Hematopoietic multipotent progenitor cell treated with erythropoietin and hydrocortisone succinate and interleukin-3 and kit ligand, for 4 days (in vitro differentiated cells): Measurements from ENCODE around the gene LSMEM2.
"Not testable (repeated sequence)": the region's sequence is repeated elsewhere in the genome, so short reads cannot be mapped to it uniquely, and the experiment has no call there.

Experiments
- DNase-seq: peaks from one replicate; pipeline ENCODE4 v3.0.0-alpha.2; 2015

The LSMEM2 gene

DNA sequence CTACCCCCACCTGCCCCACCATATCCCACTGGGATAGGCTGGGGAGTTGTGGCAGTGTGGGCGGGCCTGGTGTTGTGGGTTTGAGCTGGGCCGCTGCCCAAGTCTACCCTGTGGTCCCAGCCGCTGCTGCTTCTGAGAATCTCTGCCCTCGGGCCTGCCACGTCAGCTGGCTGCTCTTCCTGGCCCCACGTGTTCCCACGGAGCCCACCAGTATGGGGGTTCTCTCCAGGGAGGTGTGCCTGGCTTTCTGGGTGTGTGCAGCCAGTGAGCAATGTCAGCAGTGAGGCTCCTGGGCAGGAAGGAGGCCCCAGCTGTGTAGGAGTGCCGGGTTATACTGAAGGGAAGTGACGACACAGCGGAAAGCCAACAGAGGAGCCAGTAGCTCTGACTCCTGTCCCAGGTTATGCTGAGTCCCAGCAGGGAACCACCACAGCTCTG, 32.4 kb upstream of the LSMEM2 start:
- peak; percentile 90 for DNase-seq

DNA sequence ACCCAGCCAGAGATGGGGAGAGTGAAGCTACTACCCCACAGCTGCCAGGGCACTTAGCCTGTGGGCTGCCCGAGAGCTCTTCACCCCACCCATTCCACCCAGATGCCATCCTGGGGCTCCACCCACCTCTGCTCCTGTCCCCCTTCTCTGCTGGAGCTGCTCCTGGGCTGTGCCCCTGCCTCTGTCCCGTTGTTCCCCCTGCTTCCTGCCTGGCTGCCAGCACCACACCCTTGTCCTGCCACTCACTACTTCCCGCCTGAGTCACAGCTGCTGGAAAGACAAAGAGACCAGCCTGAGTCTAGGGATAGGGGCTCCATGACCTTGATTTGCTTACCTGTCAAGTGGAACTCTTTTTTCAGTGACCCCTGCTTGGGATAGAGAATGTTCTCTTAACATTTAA, 30.5 kb upstream of the LSMEM2 start:
- no peak for DNase-seq

DNA sequence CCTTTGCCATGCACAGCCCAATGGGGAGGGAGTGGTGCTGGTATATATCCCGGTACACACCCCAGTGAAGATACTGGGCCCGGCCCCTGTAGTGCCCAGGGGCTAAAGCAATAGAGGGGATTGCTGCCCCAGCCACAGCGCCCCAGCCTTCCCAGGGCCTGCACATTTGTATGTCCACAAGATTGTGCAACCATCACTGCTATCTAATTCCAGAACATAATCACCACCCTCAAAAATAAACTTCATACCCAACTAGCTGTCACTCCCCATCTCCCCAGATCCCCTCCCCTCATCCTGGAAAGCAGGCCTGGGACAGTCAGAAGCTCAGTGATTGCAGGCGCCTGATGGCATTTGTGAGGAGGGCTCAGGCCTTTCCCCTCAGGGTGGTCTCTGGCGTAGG, 29.4 kb upstream of the LSMEM2 start:
- no peak for DNase-seq

DNA sequence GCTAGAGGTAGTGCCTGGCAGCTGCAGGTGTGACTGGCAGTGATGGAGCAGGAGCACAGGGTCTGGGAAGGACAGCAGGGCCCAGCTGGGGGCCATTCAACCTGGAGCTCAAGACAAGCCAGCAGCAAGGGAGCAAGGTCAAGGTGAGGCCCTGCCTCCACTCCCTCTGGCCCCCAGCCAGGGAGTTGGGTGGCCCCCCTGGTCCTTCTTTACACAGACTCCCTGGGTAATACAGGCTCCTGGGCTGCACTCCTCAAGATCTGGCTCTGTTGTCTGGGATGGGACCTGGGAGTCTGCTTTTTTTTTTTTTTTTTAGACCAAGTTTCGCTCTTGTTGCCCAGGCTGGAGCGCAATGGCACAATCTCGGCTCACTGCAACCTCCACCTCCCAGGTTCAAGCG, 28.4 kb upstream of the LSMEM2 start:
- DNase-seq = no peak

DNA sequence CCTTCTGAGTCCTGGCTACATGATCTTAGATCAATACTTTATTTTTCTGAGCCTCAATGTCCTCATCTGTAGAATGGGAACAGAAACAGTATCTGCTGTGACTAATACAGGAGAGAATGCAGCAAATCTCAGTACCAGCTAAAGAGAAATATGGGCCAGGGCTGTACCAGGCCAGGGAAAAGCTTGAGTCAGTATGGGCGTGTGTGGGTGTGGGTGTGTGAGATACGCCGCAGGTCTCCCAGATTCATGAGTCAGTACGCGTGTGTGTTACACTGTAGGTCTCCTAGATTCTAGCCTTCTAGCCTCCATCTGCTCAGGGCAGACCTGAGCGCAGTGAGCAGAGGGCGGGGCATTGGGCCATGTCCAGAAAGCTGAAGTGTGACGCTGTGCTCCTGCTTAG, 27.7 kb upstream of the LSMEM2 start:
- DNase-seq = peak; percentile 44

DNA sequence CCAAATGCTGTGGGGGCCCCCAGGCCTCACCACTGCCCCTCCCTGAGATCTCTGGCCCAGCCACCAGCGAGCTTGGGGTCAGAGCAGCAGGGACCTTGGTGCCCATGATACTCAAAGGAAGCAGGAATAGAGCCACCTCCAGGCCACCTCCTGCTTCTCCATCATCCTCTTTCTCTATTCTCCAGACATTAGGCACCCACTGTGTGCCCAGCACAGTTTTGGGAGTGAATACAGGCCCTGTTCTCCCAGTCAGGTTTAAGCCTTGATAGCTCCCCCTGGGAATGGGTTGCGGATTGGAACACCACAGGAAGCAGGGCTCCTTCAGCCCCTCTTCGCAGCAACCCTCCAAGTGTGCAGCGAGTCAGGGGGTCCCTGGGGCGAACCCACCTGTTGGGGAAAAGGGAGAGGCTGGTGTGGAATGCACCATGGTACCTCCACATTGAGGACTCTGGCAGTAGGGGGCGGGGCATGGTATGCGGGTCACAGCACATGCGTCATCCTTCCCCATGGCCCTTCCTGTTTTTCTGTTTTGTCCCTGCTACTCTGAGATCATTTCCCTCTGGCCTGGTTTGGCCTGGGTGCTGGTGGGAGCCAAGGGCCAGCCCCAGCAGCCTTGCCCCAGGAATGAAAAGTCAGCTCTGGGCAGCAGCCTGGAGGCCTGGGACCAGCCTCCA, 24.2 kb upstream of the LSMEM2 start:
- DNase-seq = peak; percentile 52

DNA sequence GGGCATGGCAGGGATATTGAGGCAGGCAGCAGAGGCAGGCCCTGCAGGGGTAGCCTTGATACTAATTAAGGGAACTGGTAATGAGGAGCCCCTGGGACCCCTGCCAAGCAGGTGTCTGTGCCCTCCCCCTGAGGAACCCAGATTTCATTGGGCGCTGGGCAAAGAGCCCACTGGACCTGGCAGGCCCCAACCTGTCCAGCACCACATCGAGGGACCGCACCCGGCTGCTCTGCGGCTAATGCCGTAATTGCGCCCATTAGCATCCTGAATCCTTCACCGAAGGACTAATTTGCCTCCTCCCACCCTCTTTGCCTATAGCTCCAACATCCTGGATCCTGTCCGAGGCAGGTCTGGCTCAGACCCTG, 23.7 kb upstream of the LSMEM2 start:
- DNase-seq = no peak

DNA sequence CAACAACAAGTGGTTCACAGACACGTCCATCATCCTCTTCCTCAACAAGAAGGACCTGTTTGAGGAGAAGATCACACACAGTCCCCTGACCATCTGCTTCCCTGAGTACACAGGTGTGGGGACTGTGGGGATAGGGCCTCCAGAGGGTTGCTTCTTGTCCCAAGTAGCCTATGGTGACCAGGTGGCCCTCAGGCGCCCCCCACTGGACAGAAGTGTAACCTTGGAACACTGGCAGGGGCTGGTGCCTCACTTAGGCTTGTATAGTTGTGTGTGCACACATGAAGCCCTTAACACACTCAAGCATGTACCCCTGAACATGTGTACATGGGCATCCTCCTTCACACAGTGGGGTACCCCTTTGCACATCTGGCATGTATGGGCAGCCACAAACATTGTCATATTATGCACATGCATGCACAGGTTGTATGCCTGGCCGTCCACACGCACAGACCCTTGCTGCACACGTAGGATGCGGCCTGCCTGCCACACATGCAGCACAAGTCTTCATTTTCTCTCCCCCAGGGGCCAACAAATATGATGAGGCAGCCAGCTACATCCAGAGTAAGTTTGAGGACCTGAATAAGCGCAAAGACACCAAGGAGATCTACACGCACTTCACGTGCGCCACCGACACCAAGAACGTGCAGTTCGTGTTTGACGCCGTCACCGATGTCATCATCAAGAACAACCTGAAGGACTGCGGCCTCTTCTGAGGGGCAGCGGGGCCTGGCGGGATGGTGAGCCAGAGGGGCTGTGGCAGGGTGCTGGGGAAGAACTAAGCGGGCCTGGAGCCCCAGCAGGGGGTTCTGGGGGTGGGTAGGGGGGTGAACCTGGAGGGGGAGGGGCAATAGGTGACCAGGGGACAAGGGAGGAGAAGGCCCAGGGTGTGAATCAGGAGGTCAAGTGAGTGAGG, 21.7 kb upstream of the LSMEM2 start:
- peak; percentile 69 for DNase-seq

DNA sequence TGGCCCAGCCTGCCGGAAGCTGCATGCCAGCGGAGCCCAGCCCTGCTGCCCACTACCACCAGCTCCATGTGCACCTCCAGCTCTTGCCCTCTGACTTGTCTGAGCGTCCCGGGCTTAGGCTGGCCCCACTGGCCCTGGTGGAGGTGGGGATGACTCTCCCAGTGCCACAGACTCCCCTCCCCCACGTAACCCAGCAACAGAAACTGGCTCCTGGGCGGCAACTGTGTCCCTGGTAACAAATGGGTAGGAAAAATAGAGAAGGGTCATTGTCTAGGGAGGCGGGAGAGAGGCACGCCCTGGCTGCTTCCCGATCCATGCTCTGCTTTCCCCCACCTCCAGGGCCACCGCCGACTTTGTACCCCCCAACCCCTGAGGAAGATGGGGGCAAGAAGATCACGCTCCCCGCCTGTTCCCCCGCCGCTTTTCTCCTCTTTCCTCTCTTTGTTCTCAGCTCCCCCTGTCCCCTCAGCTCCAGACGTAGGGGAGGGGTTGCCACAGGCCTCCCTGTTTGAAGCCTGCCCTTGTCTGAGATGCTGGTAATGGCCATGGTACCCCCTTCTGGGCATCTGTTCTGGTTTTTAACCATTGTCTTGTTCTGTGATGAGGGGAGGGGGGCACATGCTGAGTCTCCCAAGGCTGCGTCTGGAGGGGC, 20.7 kb upstream of the LSMEM2 start:
- DNase-seq = no peak

DNA sequence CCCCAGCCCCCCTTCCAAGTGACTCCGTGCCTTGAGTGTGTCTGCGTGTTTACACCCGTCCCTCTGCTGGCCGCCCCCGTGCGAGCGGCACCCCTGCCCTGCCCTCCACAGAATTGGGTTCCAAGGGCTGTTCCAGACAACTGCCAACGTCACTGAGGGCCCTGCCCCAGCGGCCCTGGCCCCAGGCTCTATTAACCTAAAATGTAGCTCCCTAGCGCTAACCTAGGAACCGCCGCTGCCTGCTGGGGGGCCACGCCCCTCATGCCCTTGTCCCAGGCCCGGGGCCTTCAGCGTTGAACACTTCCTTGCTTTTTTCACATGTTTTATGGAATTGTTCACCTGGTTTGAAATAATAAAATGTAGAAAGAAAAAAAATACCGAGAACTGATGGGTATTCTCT, 19.9 kb upstream of the LSMEM2 start:
- no peak for DNase-seq

DNA sequence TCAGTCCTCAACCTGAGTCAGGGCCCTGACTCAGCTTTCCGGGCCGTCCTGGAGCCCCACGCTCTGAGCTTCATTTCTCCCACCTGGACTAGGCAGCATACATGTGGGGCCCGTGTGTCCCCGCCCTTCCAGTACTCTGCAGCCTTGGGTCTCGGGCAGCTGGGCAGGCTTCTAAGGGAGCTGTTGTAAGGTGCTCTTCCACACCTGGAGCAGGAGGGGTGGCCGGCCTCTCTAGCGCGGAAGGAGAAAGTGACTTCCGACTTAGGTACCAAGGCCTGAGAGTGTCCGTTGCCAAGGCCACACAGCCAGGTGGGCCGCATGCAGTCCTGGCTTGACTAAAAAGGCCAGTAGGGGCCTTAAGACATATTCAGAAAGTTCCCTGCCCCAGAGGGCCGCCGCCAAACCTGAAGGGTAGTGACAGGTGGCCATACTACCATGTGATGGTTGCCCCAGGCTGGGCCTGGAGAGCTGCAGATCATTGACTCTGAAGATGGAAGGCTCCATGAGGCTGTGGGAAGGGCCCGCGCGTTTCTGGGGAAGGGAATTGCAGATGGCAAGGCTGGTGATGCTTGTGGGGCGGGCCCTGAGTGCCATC, 19.4 kb upstream of the LSMEM2 start:
- no peak for DNase-seq

DNA sequence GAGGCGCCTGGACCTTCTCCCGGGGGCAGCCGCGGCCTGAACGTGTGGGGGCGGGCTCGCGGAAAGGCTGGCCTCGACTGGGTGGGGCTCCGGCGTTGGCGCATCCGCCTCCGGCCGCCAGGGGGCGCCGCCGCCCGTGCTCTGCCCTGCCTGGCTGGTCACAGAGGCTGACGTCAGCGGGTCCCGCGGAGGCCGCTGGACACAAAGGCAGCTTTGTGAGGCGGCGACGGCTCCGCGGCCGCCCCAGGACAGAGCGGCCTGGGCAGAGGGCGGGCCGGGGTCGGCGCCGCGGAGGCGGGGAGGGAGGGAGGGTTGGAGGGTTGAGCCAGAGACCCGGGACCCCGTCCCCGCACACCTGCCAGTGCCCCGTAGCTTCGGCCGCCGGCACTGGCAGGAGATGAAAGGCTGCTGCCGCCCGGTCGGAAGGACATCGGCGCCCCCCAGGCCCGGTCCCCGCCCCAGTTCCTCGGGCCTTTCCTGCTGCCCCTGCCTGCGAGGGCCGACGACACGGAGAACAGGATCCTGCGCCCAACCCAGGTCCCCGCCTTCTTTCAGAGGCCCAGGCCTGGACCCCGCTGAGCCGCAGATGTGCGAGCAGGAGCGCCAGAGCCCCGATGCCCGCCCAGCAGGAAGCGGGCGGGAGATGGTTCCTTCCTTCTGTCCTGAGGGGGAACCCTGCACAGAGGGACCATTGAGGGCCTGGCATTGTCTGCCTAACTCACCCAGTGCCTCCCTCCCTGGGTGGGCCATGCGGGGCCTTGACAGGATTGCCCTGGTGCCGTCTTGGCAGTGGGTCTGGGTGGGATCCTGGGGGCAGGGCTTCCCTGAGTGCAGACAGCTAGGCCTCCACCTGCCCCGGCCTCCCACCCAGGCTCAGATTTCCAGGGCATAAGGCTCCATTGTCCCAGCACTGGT, 18.6 kb upstream of the LSMEM2 start:
- peak; percentile 92 for DNase-seq

DNA sequence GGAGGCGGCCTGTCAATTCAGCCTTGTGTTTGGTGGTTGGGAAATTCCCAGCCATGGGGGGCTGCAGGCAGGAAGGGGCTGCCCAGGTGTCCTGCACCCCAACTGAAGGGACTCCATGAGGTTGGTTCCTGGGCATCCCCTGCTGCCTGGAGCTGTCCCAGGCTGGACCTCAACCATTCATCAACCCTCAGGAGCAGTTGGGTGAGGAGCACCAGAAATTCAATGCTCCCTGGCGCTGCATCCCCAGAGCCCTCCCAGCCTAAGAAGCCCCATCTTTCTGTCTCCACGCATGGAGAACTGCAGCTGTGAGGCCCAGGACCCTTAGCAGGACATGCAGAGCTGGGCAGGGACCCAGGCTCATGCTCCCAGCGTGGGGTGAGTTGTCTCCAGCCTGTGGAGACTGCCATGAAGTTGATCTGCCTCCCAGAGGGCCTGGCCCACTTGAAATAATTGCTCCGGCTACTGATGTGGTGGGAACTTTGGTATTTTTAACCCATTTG, 17.9 kb upstream of the LSMEM2 start:
- no peak for DNase-seq

DNA sequence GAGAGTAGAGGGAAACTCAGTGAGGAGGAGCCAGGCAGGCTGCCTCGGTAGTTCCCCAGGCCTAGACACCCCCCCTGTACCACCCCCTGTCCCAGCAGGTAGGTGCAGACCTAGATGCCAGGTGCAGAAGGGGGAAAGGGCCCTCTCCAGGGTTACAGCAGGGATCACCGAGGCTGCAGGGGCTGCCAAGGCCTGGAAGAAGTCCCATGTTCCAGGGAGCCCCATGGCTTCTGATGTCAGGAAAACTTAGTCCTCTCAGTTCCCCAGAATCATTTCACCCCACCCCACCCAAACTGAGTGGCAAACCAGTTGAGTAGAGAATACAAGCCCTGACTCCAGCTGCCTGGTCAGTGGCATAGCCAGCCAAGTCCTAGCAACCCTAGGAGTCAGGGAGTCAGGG, 17.4 kb upstream of the LSMEM2 start:
- DNase-seq = no peak

DNA sequence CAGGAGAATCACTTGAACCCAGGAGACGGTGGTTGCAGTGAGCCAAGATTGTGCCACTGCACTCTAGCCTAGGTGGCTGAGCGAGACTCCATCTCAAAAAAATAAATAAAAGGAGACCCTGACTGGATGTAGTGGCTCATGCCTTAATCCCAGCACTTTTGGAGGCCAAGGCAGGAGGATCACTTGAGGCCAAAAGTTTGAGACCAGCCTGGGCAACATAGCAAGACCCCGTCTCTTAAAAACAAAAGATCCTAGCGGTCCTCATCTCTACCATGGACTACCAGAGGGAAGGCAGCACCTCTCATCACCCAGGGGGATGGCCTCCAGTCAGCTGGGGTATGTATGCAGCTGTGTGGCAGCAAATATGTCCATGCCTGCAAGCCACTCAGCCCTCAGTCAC, 16.7 kb upstream of the LSMEM2 start:
- not testable (repeated sequence) for DNase-seq

DNA sequence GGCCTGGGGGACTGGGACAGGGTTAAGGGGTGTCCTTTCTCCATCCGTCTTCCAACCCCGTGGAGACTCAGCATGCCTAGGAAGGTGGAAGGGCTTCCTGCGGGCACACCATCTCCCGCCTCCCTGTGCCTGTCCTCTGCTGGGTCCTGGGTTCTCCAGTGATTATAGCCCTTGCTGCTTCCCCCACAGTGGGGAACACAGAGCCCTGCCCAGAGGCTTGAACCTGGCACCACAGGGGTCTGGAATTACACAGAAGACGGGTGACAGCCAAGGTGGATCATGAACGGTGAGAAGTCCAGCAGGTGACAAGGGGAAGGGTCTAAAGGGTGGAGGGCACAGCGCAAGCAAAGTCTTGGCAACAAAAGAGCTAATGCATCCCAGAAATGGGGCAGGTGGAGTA, 16.1 kb upstream of the LSMEM2 start:
- DNase-seq = no peak

DNA sequence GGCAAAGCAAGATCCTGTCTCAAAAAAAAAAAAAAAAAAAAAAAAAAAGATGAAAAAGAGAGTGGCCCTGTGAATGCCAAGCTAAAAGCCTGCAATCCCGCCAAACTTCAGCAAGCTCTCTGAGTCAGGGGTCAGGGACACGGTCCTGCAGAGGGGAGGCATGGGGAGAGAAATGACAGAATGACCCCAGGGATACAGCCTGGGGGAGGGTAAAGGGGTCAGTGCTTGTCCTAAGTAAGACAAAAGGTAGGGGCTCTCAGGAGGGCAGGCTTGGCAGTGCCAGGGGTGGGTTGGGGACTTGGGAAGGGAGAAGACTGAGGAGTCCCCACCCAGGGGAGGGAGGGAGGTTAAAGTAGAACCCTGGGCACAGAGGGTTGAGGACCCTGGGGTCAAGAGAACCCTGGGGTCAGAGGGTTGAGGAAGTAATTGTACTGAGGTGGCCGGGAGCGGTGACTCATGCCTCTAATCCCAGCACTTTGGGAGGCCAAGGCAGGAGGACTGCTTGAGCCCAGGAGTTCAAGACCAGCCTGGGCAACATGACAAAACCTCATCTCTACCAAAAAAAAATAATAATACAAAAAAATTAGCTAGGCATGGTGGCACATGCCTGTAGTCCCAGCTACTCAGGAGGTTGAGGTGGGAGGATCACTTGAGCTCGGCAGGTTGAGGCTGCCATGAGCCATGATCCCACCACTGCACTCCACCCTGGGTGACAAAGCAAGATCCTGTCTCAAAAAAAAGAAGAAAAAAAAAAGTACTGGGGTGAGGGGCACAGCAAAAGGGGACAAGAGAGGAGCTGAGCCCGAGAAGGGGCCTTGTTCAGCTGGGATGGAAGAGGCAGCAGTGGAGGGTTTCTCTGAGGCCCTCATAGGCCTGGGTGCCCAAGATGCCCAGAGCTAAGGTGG, 15.2 kb upstream of the LSMEM2 start:
- no peak for DNase-seq

DNA sequence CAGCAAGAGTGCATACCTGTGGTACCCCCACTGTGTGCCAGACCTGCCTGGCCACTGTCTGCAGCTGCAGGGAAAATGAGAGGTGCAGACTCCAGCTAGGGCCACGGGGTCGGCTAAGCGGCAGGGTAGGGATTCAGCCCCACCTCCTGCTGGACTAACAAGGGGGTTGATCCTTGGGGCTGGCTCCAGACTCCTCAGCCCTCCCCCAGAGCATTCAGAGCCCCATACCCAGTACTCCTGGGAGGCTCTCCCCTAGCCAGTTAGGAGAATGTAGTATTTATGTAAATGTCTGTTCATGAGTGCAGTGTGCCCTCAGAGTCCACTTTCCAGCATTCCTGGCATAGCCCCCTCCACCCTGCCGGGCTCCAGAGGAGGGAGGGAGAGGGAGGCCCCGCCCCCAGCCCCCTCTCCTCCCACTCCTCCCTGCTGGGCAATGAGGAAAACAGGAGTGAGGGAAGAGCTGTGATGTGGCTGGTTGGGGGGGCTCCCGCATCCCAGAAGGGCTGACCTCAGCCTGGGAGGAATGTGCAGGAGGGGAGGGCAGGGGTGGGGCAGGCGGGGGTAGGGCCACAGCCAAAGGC, 14.4 kb upstream of the LSMEM2 start:
- DNase-seq = no peak

DNA sequence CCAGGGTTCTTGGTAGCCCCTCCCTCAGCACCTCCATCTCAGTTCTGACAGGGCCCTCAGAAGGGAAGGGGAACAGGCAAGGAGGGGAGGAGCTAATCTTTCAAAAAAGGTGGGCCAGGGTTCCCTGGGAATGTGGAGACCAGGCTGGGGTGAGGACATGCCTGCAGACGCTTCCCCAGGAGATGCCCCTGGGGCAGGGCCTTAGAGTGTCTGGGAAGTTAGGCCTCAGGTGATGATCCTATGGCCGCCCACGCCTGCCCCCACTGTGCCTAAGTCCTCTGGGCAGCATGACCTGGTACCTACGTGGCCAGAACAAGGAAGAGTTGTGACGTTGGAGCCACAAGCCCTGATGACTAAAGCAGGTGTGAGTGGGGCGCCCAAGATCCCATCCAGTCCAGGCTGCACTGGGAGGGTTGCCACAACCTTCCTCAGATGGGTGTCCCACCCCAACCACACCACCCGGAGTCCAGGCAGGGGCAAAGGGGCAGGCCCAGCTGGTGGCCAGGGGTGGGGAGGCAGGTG, 13.9 kb upstream of the LSMEM2 start:
- DNase-seq = no peak

DNA sequence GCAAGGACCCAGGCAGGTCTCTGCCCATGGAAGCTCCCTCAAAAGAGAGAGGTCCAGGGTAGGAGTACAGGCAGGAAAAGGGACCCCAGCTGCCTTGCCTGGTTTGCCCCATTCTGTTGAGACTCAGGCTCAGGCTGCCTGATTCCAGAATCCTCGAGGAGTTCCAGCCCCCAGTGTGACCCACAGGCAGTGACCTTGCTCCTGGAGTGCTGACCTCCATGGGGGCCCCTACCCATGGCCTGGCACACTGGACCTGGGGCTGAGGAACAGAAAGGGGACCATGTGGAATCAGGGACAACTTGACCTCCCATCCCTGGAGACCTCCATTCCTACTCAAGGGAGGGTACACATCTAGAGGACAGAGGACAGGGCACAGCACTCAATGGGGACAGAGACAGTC, 13.3 kb upstream of the LSMEM2 start:
- no peak for DNase-seq
